ENCODE measurements around the gene PATJ. TPM values are rescaled to one million over a fixed set of nuclear protein-coding genes. Genes with fewer than 3 reads are reported as not detected.
A peak's percentile ranks its signal among the peaks of the same experiment; 100 is the strongest.
"Not testable (repeated sequence)": the region's sequence is repeated elsewhere in the genome, so short reads cannot be mapped to it uniquely, and the experiment has no call there.

Gene PATJ
- total and polyA plus RNA-seq, 5 donors = 36.3 to 72.3 (median 51.8) TPM

- intact Hi-C loops (cut with DNase I) = no loop called here
Measured at GRCh38 chr1:61926597-61926996, 184.3 kb downstream of the PATJ start.

DNA sequence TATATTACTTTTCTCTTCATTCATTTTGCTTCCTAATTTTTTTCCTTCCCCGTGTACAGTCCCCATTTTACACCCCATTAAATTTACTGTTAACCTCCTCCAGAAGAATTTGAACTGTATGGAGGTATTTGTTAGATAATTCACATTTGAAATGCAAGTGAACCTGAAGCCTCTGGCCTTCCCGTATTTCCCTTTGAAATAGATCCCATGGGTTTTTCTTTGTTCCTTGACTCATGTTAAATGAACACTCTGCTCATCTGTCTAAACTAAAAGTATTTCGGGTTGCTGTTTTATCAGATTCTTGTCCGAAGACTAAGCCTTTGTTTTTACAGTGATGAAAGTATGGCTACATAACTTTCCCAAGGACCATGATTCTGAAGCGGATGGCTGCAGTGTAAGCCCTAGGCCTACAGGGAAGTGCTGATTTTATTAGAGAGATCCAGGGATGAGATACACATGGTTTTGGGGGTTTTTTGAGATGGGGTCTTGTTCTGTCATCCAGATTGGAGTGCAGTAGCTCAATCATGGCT is 187.9 kb downstream of the PATJ start:
- intact Hi-C loops (cut with DNase I) = no loop called here
- DNase-seq (no peak), ATAC-seq (no peak)
- Histone ChIP-seq H3K27me3 (ENCODE audit: control insufficient read depth, insufficient read depth) (no peaks in the 10 kb centered on the region), H3K27ac (ENCODE audit: low read length) (no peak overlapping the region), H3K4me1 (ENCODE audit: control insufficient read depth, insufficient read depth, low read length) (no peaks in the 10 kb centered on the region), H3K4me3 (ENCODE audit: low read length) (no peak overlapping the region), H3K9me3 (ENCODE audit: control insufficient read depth, low read length) (no peaks in the 10 kb centered on the region)
- 92% methylated on average over 5 of the region's 5 CpGs for WGBS

More at GRCh38 chr1:61926597-61926996, 184.3 kb downstream of the PATJ start:
- no peaks in the 10 kb centered on the region for H3K27me3 ChIP-seq (ENCODE audit: control insufficient read depth, insufficient read depth)
- ATAC-seq = no peak
- H3K27ac ChIP-seq (ENCODE audit: low read length) = no peak overlapping the region
- no peaks in the 10 kb centered on the region for H3K4me1 ChIP-seq (ENCODE audit: control insufficient read depth, insufficient read depth, low read length)
- no peaks in the 10 kb centered on the region for H3K9me3 ChIP-seq (ENCODE audit: control insufficient read depth, low read length)
- no peak for DNase-seq
- no peak overlapping the region for H3K4me3 ChIP-seq (ENCODE audit: low read length)
- WGBS = 77% methylated on average over 3 of the region's 3 CpGs

- Histone ChIP-seq H3K27ac (ENCODE audit: low read length) (no peak overlapping the region), H3K27me3 (ENCODE audit: control insufficient read depth, insufficient read depth) (no peaks in the 10 kb centered on the region), H3K4me3 (ENCODE audit: low read length) (no peak overlapping the region), H3K4me1 (ENCODE audit: control insufficient read depth, insufficient read depth, low read length) (no peaks in the 10 kb centered on the region), H3K9me3 (ENCODE audit: control insufficient read depth, low read length) (no peaks in the 10 kb centered on the region)
- ATAC-seq = no peak
- no peak for DNase-seq
- intact Hi-C loops (cut with DNase I) = no loop called here
- WGBS = 96% methylated on average over 3 of the region's 3 CpGs
Measured at GRCh38 chr1:61931587-61932279, 189.5 kb downstream of the PATJ start.

DNA sequence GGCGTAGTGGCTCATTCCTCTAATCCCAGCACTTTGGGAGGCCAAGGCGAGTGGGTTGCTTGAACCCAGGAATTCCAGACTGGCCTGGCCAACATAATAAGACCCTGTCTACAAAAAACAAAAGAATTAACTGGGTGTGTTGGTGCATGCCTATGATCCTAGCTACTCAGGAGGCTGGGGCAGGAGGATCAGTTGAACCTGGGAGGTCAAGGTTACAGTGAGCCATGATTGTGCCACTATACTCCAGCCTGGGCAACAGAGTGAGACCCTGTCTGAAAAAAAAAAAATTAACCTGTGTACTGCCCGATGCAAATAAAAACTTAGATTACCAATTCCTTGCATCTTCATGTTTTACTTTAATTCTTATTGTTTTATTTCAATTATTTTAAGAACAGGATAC is 193.2 kb downstream of the PATJ start:
- Histone ChIP-seq H3K4me1 (ENCODE audit: control insufficient read depth, insufficient read depth, low read length) (no peaks in the 10 kb centered on the region), H3K4me3 (ENCODE audit: low read length) (no peak overlapping the region), H3K27ac (ENCODE audit: low read length) (no peak overlapping the region), H3K27me3 (ENCODE audit: control insufficient read depth, insufficient read depth) (no peaks in the 10 kb centered on the region), H3K9me3 (ENCODE audit: control insufficient read depth, low read length) (no peaks in the 10 kb centered on the region)
- WGBS = 95% methylated on average over 3 of the region's 3 CpGs
- DNase-seq = no peak
- intact Hi-C loops (cut with DNase I) = no loop called here
- no peak for ATAC-seq

DNA sequence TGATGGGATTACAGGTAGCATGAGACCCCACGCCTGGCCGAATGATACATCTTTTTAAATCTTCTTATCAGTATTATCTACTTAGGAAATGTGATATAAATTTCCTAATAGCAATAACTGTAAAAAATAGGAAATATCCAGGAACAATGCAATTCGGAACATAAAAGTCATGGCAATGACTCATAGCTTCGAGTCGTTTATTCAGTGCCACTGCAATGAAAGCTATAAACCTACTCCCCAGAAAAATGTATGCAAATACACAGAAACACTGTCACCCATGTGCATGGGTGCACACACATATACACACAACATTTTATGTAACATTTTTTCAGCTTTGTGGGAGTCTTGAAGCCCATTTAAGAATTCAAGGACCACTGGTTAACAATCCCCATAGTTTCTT is 194.6 kb downstream of the PATJ start:
- H3K9me3 ChIP-seq (ENCODE audit: control insufficient read depth, low read length) = no peaks in the 10 kb centered on the region
- intact Hi-C loops (cut with DNase I) = no loop called here
- no peak for ATAC-seq

GRCh38 chr1:61941794-61942193 is 199.5 kb downstream of the PATJ start:
- Histone ChIP-seq H3K4me3 (ENCODE audit: low read length) (no peak overlapping the region), H3K27me3 (ENCODE audit: control insufficient read depth, insufficient read depth) (no peaks in the 10 kb centered on the region), H3K27ac (ENCODE audit: low read length) (no peak overlapping the region), H3K4me1 (ENCODE audit: control insufficient read depth, insufficient read depth, low read length) (no peaks in the 10 kb centered on the region), H3K9me3 (ENCODE audit: control insufficient read depth, low read length) (no peaks in the 10 kb centered on the region)
- intact Hi-C loops (cut with DNase I) = no loop called here
- DNase-seq = no peak
- ATAC-seq = no peak

More for the DNA sequence above, 194.6 kb downstream of the PATJ start:
- no peak for DNase-seq
- Histone ChIP-seq H3K27ac (ENCODE audit: low read length) (no peak overlapping the region), H3K27me3 (ENCODE audit: control insufficient read depth, insufficient read depth) (no peaks in the 10 kb centered on the region), H3K4me3 (ENCODE audit: low read length) (no peak overlapping the region), H3K4me1 (ENCODE audit: control insufficient read depth, insufficient read depth, low read length) (no peaks in the 10 kb centered on the region)
- WGBS = 73% methylated on average over 5 of the region's 5 CpGs

DNA sequence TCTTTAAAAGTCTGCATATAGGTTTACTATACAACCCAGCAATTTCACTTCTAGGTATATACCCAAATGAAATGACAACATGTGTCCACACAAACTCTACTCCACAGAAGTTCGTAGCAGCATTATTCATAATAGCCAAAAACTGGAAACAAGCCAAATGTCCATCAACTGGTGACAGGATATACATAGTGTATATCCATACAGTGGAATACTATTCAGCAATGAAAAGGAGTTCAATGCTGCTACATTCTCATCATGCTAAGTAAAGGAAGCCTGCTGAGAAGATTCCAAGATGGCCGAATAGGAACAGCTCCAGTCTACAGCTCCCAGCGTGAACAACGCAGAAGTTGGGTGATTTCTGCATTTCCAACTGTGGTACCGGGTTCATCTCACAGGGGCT is 200.6 kb downstream of the PATJ start:
- no peaks in the 10 kb centered on the region for H3K27me3 ChIP-seq (ENCODE audit: control insufficient read depth, insufficient read depth)
- WGBS = 96% methylated on average over 5 of the region's 5 CpGs
- H3K27ac ChIP-seq (ENCODE audit: low read length) = no peak overlapping the region
- H3K4me1 ChIP-seq (ENCODE audit: control insufficient read depth, insufficient read depth, low read length) = no peaks in the 10 kb centered on the region
- H3K4me3 ChIP-seq (ENCODE audit: low read length) = no peak overlapping the region
- no peaks in the 10 kb centered on the region for H3K9me3 ChIP-seq (ENCODE audit: control insufficient read depth, low read length)
- DNase-seq (no peak), ATAC-seq (no peak)
- intact Hi-C loops (cut with DNase I) = no loop called here

DNA sequence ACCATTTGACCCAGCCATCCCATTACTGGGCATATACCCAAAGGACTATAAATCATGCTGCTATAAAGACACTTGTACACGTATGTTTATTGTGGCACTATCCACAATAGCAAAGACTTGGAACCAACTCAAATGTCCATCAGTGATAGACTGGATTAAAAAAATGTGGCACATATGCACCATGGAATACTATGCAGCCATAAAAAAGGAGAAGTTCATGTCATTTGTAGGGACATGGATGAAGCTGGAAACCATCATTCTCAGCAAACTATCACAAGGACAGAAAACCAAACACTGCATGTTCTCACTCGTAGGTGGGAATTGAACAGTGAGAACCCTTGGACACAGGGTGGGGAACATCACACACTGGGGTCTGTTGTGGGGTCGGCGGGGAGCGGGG is 206.4 kb downstream of the PATJ start:
- H3K27ac ChIP-seq (ENCODE audit: low read length); H3K9me3 ChIP-seq (ENCODE audit: control insufficient read depth, low read length); H3K27me3 ChIP-seq (ENCODE audit: control insufficient read depth, insufficient read depth); DNase-seq; H3K4me1 ChIP-seq (ENCODE audit: control insufficient read depth, insufficient read depth, low read length); H3K4me3 ChIP-seq (ENCODE audit: low read length); intact Hi-C loops (cut with DNase I); ATAC-seq: not testable (repeated sequence)
- WGBS = 91% methylated on average over 5 of the region's 5 CpGs

DNA sequence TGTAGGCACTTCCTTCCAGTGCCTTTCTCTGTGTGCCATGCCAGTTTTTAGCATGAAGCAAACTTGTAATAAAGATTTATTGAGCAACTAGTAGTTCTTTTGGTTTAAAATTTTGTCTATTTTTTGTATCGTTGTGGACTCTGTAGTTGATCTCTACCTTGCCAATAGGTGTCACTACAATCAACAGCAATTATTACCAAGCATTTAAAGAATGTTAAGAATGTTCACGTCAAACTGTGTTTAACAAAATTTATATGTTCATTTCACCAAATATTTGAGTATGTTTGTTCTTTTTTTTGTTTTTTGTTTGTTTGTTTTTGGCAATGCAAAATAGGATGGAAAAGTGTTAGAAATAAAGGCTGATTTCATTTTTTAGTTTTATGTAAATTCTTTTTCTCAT is 208.1 kb downstream of the PATJ start:
- Histone ChIP-seq H3K4me3 (ENCODE audit: low read length) (no peak overlapping the region), H3K27me3 (ENCODE audit: control insufficient read depth, insufficient read depth) (no peaks in the 10 kb centered on the region), H3K4me1 (ENCODE audit: control insufficient read depth, insufficient read depth, low read length) (no peaks in the 10 kb centered on the region), H3K27ac (ENCODE audit: low read length) (no peak overlapping the region), H3K9me3 (ENCODE audit: control insufficient read depth, low read length) (no peaks in the 10 kb centered on the region)
- ATAC-seq = peak in 1 of 2 donors; percentile 36
- WGBS = 34% methylated on average over 2 of the region's 2 CpGs
- DNase-seq = no peak
- intact Hi-C loops (cut with DNase I) = loop anchor here in 2 of 4 donors (5.0 to 10.0 kb wide), 2 partner anchors 117 to 124 kb away; no protein-coding TSS in a partner anchor

GRCh38 chr1:61951731-61952580 is 209.7 kb downstream of the PATJ start:
- no peak for DNase-seq
- ATAC-seq = peak; percentile 51 to 64
- H3K4me1 ChIP-seq (ENCODE audit: control insufficient read depth, insufficient read depth, low read length) = no peaks in the 10 kb centered on the region
- 57% methylated on average over 9 of the region's 9 CpGs for WGBS
- H3K9me3 ChIP-seq (ENCODE audit: control insufficient read depth, low read length) = no peaks in the 10 kb centered on the region
- H3K27ac ChIP-seq (ENCODE audit: low read length) = peak overlapping the region; percentile 80
- H3K4me3 ChIP-seq (ENCODE audit: low read length) = peak overlapping the region; percentile 59
- no peaks in the 10 kb centered on the region for H3K27me3 ChIP-seq (ENCODE audit: control insufficient read depth, insufficient read depth)
- intact Hi-C loops (cut with DNase I) = loop anchor here in 2 of 4 donors (5.0 to 10.0 kb wide), 2 partner anchors 115 to 123 kb away; no protein-coding TSS in a partner anchor

GRCh38 chr1:61952675-61953074 is 210.4 kb downstream of the PATJ start:
- ATAC-seq = peak in 1 of 2 donors; percentile 31
- H3K27me3 ChIP-seq (ENCODE audit: control insufficient read depth, insufficient read depth) = no peaks in the 10 kb centered on the region
- DNase-seq = no peak
- WGBS = 48% methylated on average over 1 of the region's 1 CpG
- no peak overlapping the region for H3K27ac ChIP-seq (ENCODE audit: low read length)
- peak overlapping the region; percentile 59 for H3K4me3 ChIP-seq (ENCODE audit: low read length)
- H3K4me1 ChIP-seq (ENCODE audit: control insufficient read depth, insufficient read depth, low read length) = no peaks in the 10 kb centered on the region
- H3K9me3 ChIP-seq (ENCODE audit: control insufficient read depth, low read length) = no peaks in the 10 kb centered on the region
- intact Hi-C loops (cut with DNase I) = loop anchor here in 2 of 4 donors (5.0 to 10.0 kb wide), 2 partner anchors 115 to 122 kb away; no protein-coding TSS in a partner anchor

All from right cardiac atrium (tissue), 5 donors.